ENCODE measurements around the gene LRRTM2.

GRCh38 chr5:138853132-138853531, 22.0 kb downstream of the LRRTM2 start:
- TF ChIP-seq ZFP30 (CRISPR knock-in tag; IDR thresholded peaks at IDR 0.05) (no peak), PATZ1 (CRISPR knock-in tag; IDR thresholded peaks at IDR 0.05; ENCODE audit: borderline replicate concordance) (no peak), ZFP3 (CRISPR knock-in tag; IDR thresholded peaks at IDR 0.05) (no peak), ZNF8 (CRISPR knock-in tag; IDR thresholded peaks at IDR 0.05) (no peak), ISL1 (CRISPR knock-in tag; IDR thresholded peaks at IDR 0.05) (no peak), POU6F1 (CRISPR knock-in tag; IDR thresholded peaks at IDR 0.05; ENCODE audit: borderline replicate concordance, low read depth) (no peak), ARNTL (CRISPR knock-in tag; IDR thresholded peaks at IDR 0.05; ENCODE audit: borderline replicate concordance, low read depth) (no peak), ESRRG (CRISPR knock-in tag; IDR thresholded peaks at IDR 0.05) (no peak), CSDC2 (CRISPR knock-in tag; IDR thresholded peaks at IDR 0.05) (no peak), RARB (CRISPR knock-in tag; IDR thresholded peaks at IDR 0.05) (no peak), ZC3H10 (CRISPR knock-in tag; IDR thresholded peaks at IDR 0.05) (no peak), ZNF70 (CRISPR knock-in tag; IDR thresholded peaks at IDR 0.05) (no peak), PPARA (CRISPR knock-in tag; IDR thresholded peaks at IDR 0.05; ENCODE audit: borderline replicate concordance) (no peak), GLIS3 (CRISPR knock-in tag; IDR thresholded peaks at IDR 0.05) (no peak)
